NT2/D1 (cell line): Measurements from ENCODE around the gene CHCHD6.

Source experiments
- SUZ12 ChIP-seq: IDR thresholded peaks from 2 replicates; pipeline ENCODE4 v1.6.1; 2011; ENCODE audit not compliant: insufficient read length, insufficient read depth; ENCODE audit errors: extremely low read depth
- YY1 ChIP-seq: IDR thresholded peaks from 2 replicates; pipeline ENCODE4 v1.6.1; 2011; ENCODE audit not compliant: insufficient read length, insufficient read depth
- ZNF274 ChIP-seq: IDR thresholded peaks from 2 replicates; pipeline ENCODE4 v1.6.1; 2011; ENCODE audit warnings: mild to moderate bottlenecking, low read depth, low read length

GRCh38 chr3:126891141-126891540 lies 187.1 kb downstream of the CHCHD6 start:
- TF ChIP-seq ZNF274 (no peak), YY1 (no peak), SUZ12 (no peak)
